ENCODE measurements around the gene PRKCH. TPM values are rescaled to one million over a fixed set of nuclear protein-coding genes. Genes with fewer than 3 reads are reported as not detected.

Gene PRKCH
- total and polyA plus RNA-seq, 2 donors from 2014 or later: 8.3 to 47.0 TPM

DNA sequence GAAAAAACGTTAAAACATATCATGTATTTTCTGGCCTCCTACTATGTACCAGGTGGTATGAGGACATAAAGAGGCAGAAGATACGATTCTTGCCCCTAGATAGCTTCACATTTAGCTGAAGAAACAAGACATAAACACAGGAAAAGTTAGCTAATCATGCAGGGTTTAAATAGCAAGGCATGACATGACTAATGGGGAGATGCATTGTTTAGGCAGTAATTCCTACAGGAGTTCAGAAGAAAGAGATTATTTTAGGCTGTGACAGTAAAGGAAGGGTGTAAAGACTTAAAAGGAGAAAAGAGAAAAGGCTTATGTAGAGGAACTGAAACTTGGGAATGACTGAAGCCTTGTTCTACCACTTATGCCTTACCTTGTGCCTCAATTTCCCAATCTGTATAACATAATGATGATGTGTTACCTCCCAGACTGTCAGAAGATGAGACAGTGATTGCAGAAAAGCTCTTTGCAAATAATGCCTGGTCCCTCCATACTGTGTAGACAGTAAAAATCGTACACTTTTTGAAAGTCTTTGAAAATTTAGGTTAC lies 44.4 kb downstream of the PRKCH start:
- H3K27ac ChIP-seq (ENCODE audit: low read depth in 2 of 2, low read length in 2 of 2): no peak overlapping the region
- FAIRE-seq (no peak), DNase-seq (peak in 1 of 5 donors; percentile 14)
- H3K9me3 ChIP-seq (ENCODE audit: control insufficient read depth in 2 of 3, insufficient read depth in 1 of 3, low read length in 3 of 3): no peaks in the 10 kb centered on the region
- intact Hi-C loops (cut with DNase I): no loop called here
- TF ChIP-seq, protein P1, sequence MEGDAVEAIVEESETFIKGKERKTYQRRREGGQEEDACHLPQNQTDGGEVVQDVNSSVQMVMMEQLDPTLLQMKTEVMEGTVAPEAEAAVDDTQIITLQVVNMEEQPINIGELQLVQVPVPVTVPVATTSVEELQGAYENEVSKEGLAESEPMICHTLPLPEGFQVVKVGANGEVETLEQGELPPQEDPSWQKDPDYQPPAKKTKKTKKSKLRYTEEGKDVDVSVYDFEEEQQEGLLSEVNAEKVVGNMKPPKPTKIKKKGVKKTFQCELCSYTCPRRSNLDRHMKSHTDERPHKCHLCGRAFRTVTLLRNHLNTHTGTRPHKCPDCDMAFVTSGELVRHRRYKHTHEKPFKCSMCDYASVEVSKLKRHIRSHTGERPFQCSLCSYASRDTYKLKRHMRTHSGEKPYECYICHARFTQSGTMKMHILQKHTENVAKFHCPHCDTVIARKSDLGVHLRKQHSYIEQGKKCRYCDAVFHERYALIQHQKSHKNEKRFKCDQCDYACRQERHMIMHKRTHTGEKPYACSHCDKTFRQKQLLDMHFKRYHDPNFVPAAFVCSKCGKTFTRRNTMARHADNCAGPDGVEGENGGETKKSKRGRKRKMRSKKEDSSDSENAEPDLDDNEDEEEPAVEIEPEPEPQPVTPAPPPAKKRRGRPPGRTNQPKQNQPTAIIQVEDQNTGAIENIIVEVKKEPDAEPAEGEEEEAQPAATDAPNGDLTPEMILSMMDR (IDR thresholded peaks at IDR 0.05; ENCODE audit: borderline replicate concordance, extremely low read depth, insufficient read depth): no peak
- no peaks in the 10 kb centered on the region for H3K27me3 ChIP-seq (ENCODE audit: control insufficient read depth, insufficient read depth, low read length)
- no peaks in the 10 kb centered on the region for H3K36me3 ChIP-seq (ENCODE audit: control insufficient read depth in 2 of 3, insufficient read depth in 3 of 3, low read length in 3 of 3)
- H3K4me1 ChIP-seq (ENCODE audit: control insufficient read depth in 2 of 3, insufficient read depth in 2 of 3, low read depth in 1 of 3, low read length in 3 of 3): peaks cover 0 to 11% (median 5%) of the 10 kb centered on the region in 3 donors
- H3K4me3 ChIP-seq (ENCODE audit: low read length in 3 of 3): no peak overlapping the region
- H3K9ac ChIP-seq (ENCODE audit: low read length in 3 of 3): no peak overlapping the region

DNA sequence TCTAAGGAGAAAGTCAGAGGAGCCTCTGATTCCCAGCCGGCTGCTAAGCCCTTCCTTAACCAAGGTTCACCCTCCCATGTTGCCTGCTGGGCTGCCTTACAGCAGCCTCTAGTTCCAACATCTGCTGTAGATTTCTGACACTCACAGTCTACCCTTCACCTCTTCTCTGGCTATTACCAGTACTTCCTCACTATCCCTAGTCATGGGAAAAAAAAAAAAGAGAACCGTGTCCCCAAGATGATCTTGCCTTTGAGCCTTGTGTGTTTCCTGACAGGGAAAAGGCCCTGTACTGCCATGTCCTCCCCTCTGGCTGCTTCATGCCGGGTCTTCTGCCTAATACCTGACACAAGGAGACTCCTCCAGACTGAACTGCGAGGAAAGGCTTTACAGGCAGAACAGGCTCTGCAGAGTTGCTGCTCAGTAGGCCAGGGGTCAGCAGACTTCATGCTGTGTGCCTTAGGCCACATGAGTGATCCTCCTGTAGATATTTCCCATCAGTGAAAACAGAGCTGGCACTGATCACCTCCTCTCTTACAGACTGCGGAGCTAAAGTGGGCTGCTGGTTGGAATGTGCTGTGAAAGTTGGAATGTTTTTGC lies 46.8 kb downstream of the PRKCH start:
- TF ChIP-seq, protein P1 (IDR thresholded peaks at IDR 0.05; ENCODE audit: borderline replicate concordance, extremely low read depth, insufficient read depth): no peak
- Histone ChIP-seq H3K4me3 (ENCODE audit: low read length in 3 of 3) (no peak overlapping the region), H3K36me3 (ENCODE audit: control insufficient read depth in 2 of 3, insufficient read depth in 3 of 3, low read length in 3 of 3) (no peaks in the 10 kb centered on the region), H3K27ac (ENCODE audit: low read depth in 2 of 2, low read length in 2 of 2) (no peak overlapping the region), H3K4me1 (ENCODE audit: control insufficient read depth in 2 of 3, insufficient read depth in 2 of 3, low read depth in 1 of 3, low read length in 3 of 3) (peaks cover 0 to 11% (median 0%) of the 10 kb centered on the region in 3 donors), H3K9me3 (ENCODE audit: control insufficient read depth in 2 of 3, insufficient read depth in 1 of 3, low read length in 3 of 3) (no peaks in the 10 kb centered on the region), H3K9ac (ENCODE audit: low read length in 3 of 3) (no peak overlapping the region), H3K27me3 (ENCODE audit: control insufficient read depth, insufficient read depth, low read length) (no peaks in the 10 kb centered on the region)
- intact Hi-C loops (cut with DNase I): no loop called here
- DNase-seq: no peak
- no peak for FAIRE-seq

DNA sequence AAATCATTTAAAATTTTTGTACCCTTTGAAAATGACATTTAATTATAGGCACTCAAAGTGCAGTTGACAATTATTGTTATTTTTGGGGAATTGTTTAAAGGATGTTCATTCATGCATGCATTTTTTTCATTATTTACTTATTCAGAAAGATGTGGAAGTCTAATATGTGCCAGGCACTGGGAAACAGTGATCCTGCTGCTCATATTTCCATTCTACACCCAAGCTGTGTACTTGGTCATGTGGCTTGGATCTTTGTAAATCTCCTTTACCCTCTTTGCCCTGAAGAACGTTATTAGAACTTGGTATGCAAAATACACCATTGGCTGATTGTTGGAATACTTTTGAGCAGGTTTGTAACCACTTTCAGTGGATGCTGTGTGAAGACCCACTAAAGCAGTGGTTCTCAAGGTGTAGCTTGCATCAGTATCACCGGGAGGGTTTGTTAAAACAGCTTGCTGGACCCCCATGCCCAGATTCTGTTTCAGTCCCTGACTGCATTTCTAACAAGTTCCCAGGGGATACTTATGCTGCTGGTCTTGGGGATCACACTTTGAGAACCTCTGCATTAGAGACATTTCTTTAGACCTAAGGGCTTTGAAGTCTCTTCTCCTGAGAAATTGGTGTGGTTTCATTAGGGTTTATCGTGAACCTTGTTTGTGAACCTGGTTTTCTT lies 47.5 kb downstream of the PRKCH start:
- Histone ChIP-seq H3K27me3 (ENCODE audit: control insufficient read depth, insufficient read depth, low read length) (no peaks in the 10 kb centered on the region), H3K9me3 (ENCODE audit: control insufficient read depth in 2 of 3, insufficient read depth in 1 of 3, low read length in 3 of 3) (no peaks in the 10 kb centered on the region), H3K4me3 (ENCODE audit: low read length in 3 of 3) (no peak overlapping the region), H3K27ac (ENCODE audit: low read depth in 2 of 2, low read length in 2 of 2) (no peak overlapping the region), H3K9ac (ENCODE audit: low read length in 3 of 3) (no peak overlapping the region), H3K36me3 (ENCODE audit: control insufficient read depth in 2 of 3, insufficient read depth in 3 of 3, low read length in 3 of 3) (no peaks in the 10 kb centered on the region), H3K4me1 (ENCODE audit: control insufficient read depth in 2 of 3, insufficient read depth in 2 of 3, low read depth in 1 of 3, low read length in 3 of 3) (peaks cover 0 to 11% (median 0%) of the 10 kb centered on the region in 3 donors)
- FAIRE-seq (no peak), DNase-seq (no peak)
- TF ChIP-seq, protein P1 (IDR thresholded peaks at IDR 0.05; ENCODE audit: borderline replicate concordance, extremely low read depth, insufficient read depth): no peak
- intact Hi-C loops (cut with DNase I): no loop called here

Measured in kidney (tissue), 14 donors.